Adrenal gland (tissue), 5 donors: ENCODE measurements around the gene CNGA3.

Experiments
- POLR2A ChIP-seq, 2 donors: fragments of 450-650 bp; IDR thresholded peaks; one replicate each; pipeline ENCODE4 v1.6.1; 2017; ENCODE audit warnings: antibody characterized with exemption in 2 of 2, mild to moderate bottlenecking in 2 of 2, moderate library complexity in 1 of 2
- TF ChIP-seq, protein P1 (sequence below), 6 experiments: fragments of 450-650 bp in 4 of 6; fragments of 200-600 bp in 2 of 6; sonication (generic) in 1 of 6; IDR thresholded peaks; 1 replicate in 5 of 6; 2 replicates in 1 of 6; pipeline versions ENCODE4 v1.5.1 to v1.8.0; 2016 to 2021; ENCODE audit warnings: antibody characterized with exemption in 6 of 6, mild to moderate bottlenecking in 2 of 6, moderate library complexity in 1 of 6
- donor health status: DM: no; HTN: no; CAD: no.

DNA sequence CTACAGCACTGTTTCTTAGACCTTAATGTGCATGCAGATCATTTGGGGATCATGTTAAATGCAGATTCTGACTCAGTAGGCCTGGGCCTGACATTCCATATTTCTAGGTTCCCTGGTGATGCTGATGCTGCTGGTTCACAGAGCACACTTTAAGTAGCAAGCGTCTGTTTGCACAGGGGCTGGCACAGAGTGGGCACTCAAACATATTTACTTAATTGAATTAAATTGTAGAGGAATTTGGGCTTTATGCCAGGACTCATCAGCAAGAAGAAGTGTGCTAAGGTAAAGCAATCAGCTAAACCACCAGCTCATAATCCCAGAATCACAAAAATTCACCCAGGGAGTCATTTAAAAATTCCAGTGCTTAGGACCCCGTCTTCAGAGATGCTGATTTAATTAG is 73.3 kb downstream of the CNGA3 start:
- no peak for TF ChIP-seq POLR2A (IDR thresholded peaks at IDR 0.05)
- TF ChIP-seq, protein P1, sequence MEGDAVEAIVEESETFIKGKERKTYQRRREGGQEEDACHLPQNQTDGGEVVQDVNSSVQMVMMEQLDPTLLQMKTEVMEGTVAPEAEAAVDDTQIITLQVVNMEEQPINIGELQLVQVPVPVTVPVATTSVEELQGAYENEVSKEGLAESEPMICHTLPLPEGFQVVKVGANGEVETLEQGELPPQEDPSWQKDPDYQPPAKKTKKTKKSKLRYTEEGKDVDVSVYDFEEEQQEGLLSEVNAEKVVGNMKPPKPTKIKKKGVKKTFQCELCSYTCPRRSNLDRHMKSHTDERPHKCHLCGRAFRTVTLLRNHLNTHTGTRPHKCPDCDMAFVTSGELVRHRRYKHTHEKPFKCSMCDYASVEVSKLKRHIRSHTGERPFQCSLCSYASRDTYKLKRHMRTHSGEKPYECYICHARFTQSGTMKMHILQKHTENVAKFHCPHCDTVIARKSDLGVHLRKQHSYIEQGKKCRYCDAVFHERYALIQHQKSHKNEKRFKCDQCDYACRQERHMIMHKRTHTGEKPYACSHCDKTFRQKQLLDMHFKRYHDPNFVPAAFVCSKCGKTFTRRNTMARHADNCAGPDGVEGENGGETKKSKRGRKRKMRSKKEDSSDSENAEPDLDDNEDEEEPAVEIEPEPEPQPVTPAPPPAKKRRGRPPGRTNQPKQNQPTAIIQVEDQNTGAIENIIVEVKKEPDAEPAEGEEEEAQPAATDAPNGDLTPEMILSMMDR (IDR thresholded peaks at IDR 0.05), result no peak
